Ishikawa (cell line): ENCODE data around the gene GTSF1L.

Source experiments
- CEBPB ChIP-seq: IDR thresholded peaks from 2 replicates; pipeline ENCODE4 v1.6.1; 2012
- CREB1 ChIP-seq: IDR thresholded peaks from 2 replicates; pipeline ENCODE4 v1.6.1; 2012; ENCODE audit warnings: low read depth
- EGR1 ChIP-seq: IDR thresholded peaks from 2 replicates; pipeline ENCODE4 v1.6.1; 2012
- EP300 ChIP-seq: IDR thresholded peaks from 2 replicates; pipeline ENCODE4 v1.6.1; 2012; ENCODE audit warnings: borderline replicate concordance
- FOXM1 ChIP-seq: IDR thresholded peaks from 2 replicates; pipeline ENCODE4 v1.6.1; 2012; ENCODE audit warnings: low read depth, borderline replicate concordance
- MAX ChIP-seq: IDR thresholded peaks from 2 replicates; pipeline ENCODE4 v1.6.1; 2012
- NFIC ChIP-seq: IDR thresholded peaks from 2 replicates; pipeline ENCODE4 v1.6.1; 2012
- RAD21 ChIP-seq: IDR thresholded peaks from 2 replicates; pipeline ENCODE4 v1.6.1; 2012; ENCODE audit warnings: low read depth
- REST ChIP-seq: IDR thresholded peaks from 2 replicates; pipeline ENCODE4 v1.6.1; 2012; ENCODE audit warnings: low read depth, mild to moderate bottlenecking
- TAF1 ChIP-seq: IDR thresholded peaks from 2 replicates; pipeline ENCODE4 v1.6.1; 2012; ENCODE audit warnings: low read depth, mild to moderate bottlenecking
- TCF12 ChIP-seq: IDR thresholded peaks from 2 replicates; pipeline ENCODE4 v1.6.1; 2012; ENCODE audit warnings: low read depth
- TEAD4 ChIP-seq: IDR thresholded peaks from 2 replicates; pipeline ENCODE4 v1.6.1; 2012
- USF1 ChIP-seq: IDR thresholded peaks from 2 replicates; pipeline ENCODE4 v1.6.1; 2012
- YY1 ChIP-seq: IDR thresholded peaks from 2 replicates; pipeline ENCODE4 v1.6.1; 2012; ENCODE audit warnings: low read depth
- ZBTB7A ChIP-seq: IDR thresholded peaks from 2 replicates; pipeline ENCODE4 v1.6.1; 2012; ENCODE audit warnings: low read depth

Gene GTSF1L

GRCh38 chr20:43767686-43768474 is 41.1 kb upstream of the GTSF1L start:
- TF ChIP-seq EGR1: no peak
- TF ChIP-seq YY1: no peak
- no peak for TF ChIP-seq MAX
- no peak for TF ChIP-seq TAF1
- no peak for TF ChIP-seq USF1
- no peak for TF ChIP-seq REST

GRCh38 chr20:43766917-43767316 is 40.1 kb upstream of the GTSF1L start:
- TF ChIP-seq EP300 (no peak), REST (no peak), USF1 (no peak), TAF1 (no peak), TEAD4 (no peak), TCF12 (no peak), EGR1 (no peak), CEBPB (no peak), RAD21 (no peak), CREB1 (no peak), ZBTB7A (no peak)

GRCh38 chr20:43766385-43766784 is 39.6 kb upstream of the GTSF1L start:
- TF ChIP-seq EP300 (no peak), FOXM1 (no peak), EGR1 (no peak), USF1 (no peak)

GRCh38 chr20:43765916-43766315 is 39.1 kb upstream of the GTSF1L start:
- TF ChIP-seq TEAD4 (no peak), CREB1 (no peak), TAF1 (no peak), CEBPB (no peak), NFIC (no peak), ZBTB7A (no peak), MAX (no peak), FOXM1 (no peak), REST (no peak), EP300 (no peak), RAD21 (no peak), USF1 (no peak)
